ENCODE data around the gene TET3.

- TF ChIP-seq, protein P1, sequence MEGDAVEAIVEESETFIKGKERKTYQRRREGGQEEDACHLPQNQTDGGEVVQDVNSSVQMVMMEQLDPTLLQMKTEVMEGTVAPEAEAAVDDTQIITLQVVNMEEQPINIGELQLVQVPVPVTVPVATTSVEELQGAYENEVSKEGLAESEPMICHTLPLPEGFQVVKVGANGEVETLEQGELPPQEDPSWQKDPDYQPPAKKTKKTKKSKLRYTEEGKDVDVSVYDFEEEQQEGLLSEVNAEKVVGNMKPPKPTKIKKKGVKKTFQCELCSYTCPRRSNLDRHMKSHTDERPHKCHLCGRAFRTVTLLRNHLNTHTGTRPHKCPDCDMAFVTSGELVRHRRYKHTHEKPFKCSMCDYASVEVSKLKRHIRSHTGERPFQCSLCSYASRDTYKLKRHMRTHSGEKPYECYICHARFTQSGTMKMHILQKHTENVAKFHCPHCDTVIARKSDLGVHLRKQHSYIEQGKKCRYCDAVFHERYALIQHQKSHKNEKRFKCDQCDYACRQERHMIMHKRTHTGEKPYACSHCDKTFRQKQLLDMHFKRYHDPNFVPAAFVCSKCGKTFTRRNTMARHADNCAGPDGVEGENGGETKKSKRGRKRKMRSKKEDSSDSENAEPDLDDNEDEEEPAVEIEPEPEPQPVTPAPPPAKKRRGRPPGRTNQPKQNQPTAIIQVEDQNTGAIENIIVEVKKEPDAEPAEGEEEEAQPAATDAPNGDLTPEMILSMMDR (IDR thresholded peaks at IDR 0.05; ENCODE audit: poor library complexity, severe bottlenecking) = no peak
- TF ChIP-seq POLR2AphosphoS5 (IDR thresholded peaks at IDR 0.05) = no peak
These were observed 24.2 kb downstream of the TET3 start for GRCh38 chr2:74008761-74009395.
